Measurements from ENCODE around the gene PGM5.

DNA sequence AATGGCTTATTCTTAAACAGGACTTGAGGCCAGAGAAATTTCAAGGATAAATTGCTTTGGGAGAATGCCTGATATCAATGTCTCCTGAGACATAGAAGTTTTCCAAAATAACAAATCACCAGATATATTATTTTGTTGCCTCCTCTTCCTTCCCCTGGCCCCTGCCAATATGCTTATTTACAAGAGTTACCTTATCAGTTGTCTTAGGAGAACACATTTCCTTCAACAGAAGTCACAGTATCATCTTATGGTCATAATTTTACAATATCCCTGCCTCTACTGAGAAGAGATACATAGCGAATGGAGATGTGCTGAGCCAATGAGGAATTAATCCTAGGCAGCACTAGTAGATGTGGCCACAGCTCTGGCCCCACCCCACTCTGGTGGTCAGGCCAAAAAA is 141.2 kb downstream of the PGM5 start:
- TF ChIP-seq EZH2 (IDR thresholded peaks at IDR 0.05; ENCODE audit: borderline replicate concordance, low read depth, low read length, poor library complexity, severe bottlenecking), result no peak
- no peak for TF ChIP-seq CTCF (conservative IDR thresholded peaks at IDR 0.05; ENCODE audit: low read depth, low read length)

Data from A673 (cell line).